CD4-positive, alpha-beta T cell treated with Interleukin-6 for 4 hours (primary cell): ENCODE measurements around the gene MOB3A.
A peak's percentile ranks its signal among the peaks of the same experiment; 100 is the strongest.

ENCODE experiments used
- DNase-seq: peaks from one replicate; pipeline ENCODE4 v3.0.0-alpha.2; 2020; ENCODE audit warnings: mixed read lengths

MOB3A gene

DNA sequence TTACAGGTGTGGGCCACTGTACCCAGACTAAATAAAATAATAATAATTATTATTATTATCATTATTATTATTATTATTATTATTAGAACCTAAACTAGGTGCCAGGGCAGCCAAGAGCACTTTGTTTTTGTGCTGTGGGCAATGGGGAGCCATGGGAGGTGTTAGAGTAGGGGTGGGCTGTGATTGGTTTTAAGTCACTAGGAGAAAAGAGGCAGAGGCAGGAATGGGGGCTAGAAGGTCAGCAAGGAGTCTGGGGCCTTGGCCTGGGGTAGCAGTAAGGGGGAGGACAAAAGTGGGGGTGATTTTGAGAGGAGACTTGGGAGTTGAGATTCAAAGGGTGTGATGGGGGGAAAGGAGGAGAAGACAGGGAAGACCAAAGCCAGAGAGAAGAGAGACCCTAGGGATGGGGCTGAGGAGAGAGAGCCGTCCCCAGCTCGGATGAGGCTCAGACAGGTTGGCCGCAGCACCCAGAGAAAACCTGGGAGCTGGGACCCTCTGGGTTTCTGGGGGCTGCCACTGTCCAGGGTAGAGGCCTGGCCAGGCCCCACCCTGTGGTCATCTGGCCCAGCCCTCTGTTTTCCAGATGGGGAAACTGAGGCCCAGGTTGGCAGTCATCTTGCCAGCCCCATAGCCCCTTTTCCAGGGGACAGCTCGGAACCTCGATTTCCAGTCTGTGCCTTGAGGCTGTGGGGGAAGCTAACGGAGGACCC is 62.9 kb downstream of the MOB3A start:
- no peak for DNase-seq

GRCh38 chr19:2032296-2032941 is 63.7 kb downstream of the MOB3A start:
- DNase-seq, result peak; percentile 65

DNA sequence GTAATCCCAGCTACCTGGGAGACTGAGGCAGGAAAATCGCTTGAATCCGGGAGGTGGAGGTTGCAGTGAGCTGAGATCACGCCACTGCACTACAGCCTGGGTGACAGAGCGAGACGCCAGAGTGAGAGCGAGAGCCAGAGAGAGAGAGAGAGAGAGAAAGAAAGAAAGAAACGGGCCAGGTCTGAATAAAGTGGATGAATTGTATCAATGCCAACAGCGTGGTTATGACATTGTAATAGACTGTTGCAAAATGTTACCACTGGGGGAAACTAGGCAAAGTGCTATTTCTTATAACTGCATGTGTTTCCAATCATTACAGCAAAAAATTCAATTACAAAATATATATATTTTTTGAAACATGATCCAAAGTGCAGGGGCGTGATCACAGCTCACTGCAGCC is 68.8 kb downstream of the MOB3A start:
- DNase-seq, result no peak

DNA sequence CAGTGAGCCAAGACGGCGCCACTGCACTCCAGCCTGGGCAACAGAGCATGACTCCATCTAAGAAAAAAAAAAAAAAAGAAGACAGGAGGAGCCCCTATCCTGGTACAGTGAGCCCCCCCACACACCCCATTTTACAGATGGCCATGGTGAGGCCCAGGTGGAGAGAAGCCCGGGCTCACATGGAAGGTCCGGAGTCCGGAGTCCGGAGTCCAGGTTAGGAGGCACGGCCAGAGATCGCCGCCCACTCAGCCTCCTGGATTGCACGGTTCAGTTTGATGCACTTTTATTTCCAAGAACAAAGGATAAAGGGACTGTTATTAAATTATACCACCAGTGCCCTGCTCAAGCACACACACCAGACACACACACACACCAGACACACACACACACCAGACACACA is 69.4 kb downstream of the MOB3A start:
- no peak for DNase-seq

DNA sequence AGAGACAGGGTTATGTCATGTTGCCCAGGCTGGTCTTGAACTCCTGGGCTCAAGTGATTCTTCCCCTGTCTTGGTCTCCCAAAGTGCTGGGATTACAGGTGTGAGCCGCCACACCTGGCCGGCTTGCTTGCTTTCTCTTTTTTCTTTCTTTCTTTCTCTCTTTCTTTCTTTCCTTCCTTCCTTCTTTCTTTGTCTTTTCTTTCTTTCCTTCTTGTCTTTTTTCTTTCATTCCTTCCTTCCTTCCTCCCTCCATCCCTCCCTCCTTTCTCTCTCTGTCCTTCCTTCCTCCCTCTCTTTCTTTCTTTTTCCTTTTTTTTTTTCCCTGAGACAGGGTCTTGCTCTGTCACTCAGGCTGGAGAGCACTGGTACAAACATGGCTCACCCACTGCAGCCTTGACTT is 73.8 kb downstream of the MOB3A start:
- DNase-seq, result no peak

- no peak for DNase-seq
Observed at GRCh38 chr19:2021453-2022140, 74.5 kb downstream of the MOB3A start.
